Tibial nerve (tissue), 3 donors: Measurements from ENCODE around the gene OR5AU1.

Experiments
- POLR2A ChIP-seq, 2 donors: fragments of 450-650 bp; IDR thresholded peaks; one replicate each; pipeline ENCODE4 v1.6.1; 2017; ENCODE audit warnings: antibody characterized with exemption in 2 of 2, mild to moderate bottlenecking in 2 of 2, moderate library complexity in 2 of 2
- TF ChIP-seq, protein P1 (sequence below), 5 experiments: fragments of 200-600 bp in 3 of 5; fragments of 450-650 bp in 2 of 5; sonication (generic) in 3 of 5; IDR thresholded peaks; one replicate each; pipeline ENCODE4 v1.5.1; 2016 to 2019; ENCODE audit warnings: antibody characterized with exemption in 5 of 5, mild to moderate bottlenecking in 3 of 5, moderate library complexity in 2 of 5

DNA sequence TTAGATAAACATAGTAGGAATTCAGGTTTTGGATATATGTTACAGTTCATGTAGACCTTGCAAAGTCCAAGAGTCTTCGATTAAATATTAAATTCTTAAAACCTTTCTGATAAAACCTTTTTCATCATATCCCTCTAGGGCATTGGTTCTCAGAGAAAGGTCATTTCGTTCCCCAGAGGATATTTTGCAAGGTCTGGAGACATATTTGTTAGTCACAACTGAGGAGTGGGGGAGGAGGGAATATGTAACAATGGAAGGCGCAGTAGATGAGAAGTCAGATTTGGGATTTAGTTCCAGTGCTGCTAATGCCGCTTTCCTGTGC lies 49.7 kb downstream of the OR5AU1 start:
- TF ChIP-seq POLR2A (IDR thresholded peaks at IDR 0.05): no peak
- TF ChIP-seq, protein P1, sequence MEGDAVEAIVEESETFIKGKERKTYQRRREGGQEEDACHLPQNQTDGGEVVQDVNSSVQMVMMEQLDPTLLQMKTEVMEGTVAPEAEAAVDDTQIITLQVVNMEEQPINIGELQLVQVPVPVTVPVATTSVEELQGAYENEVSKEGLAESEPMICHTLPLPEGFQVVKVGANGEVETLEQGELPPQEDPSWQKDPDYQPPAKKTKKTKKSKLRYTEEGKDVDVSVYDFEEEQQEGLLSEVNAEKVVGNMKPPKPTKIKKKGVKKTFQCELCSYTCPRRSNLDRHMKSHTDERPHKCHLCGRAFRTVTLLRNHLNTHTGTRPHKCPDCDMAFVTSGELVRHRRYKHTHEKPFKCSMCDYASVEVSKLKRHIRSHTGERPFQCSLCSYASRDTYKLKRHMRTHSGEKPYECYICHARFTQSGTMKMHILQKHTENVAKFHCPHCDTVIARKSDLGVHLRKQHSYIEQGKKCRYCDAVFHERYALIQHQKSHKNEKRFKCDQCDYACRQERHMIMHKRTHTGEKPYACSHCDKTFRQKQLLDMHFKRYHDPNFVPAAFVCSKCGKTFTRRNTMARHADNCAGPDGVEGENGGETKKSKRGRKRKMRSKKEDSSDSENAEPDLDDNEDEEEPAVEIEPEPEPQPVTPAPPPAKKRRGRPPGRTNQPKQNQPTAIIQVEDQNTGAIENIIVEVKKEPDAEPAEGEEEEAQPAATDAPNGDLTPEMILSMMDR (IDR thresholded peaks at IDR 0.05): no peak
